GM21786 (cell line): ENCODE measurements around the gene PCCA.

ENCODE experiments used
- ATAC-seq: cut with Tn5 transposase; IDR thresholded peaks from one replicate; pipeline ENCODE4 v1.9.1; 2021; ENCODE audit not compliant: unreplicated experiment

The PCCA gene

DNA sequence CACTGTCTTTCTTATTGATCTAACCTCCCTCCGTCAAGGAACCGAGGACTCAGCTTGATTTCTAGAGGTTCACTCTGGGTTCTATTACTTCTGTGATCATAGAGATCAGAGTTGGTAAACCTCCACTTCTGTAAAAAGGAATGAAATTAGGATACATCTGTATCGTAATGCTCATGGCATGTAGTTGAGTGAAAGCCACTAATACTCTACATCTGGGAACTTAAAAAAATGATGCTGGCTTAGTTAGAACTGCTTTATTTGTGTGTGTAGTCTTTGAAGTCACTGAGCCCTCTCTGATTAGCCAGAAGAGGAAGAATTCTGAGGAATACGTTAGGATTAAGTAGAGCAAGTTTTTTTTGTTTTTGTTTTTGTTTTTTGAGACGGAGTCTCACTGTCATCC is 358.9 kb downstream of the PCCA start:
- ATAC-seq, result no peak

DNA sequence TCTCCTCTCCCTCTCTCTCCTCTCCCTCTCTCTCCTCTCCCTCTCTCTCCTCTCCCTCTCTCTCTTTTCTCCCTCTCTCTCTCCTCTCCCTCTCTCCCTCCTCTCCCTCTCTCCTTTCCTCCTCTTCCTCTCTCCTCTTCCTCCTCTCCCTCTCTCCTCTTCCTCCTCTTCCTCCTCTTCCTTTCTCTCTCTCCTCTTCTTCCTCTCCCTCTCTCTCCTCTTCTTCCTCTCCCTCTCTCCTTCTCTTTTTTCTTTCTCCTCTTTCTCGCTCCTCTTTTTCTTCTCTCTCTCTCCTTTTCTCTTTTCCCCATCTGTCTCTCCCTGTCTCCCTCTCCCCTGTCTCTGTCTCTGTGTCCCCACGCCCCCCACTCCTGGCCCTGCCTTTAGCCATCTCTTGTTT is 363.0 kb downstream of the PCCA start:
- ATAC-seq, result no peak

DNA sequence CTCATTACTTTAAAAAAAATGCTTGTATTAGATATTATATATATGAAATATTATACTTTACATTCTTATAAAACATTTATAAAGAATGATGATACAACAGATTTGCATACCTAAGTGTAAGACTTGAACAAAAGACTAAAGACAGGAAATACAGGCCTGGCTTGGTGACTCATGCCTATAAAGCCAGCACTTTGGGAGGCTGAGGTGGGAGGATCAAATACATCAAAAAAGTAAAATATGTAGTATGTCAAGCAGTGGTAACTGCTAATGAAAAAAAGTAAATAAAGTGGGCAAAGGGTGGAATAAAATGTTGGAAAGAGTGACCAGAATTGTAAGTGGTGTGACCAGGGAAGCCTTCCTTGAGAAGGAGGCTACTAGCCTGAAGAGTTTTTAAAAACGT is 366.0 kb downstream of the PCCA start:
- ATAC-seq, result no peak

DNA sequence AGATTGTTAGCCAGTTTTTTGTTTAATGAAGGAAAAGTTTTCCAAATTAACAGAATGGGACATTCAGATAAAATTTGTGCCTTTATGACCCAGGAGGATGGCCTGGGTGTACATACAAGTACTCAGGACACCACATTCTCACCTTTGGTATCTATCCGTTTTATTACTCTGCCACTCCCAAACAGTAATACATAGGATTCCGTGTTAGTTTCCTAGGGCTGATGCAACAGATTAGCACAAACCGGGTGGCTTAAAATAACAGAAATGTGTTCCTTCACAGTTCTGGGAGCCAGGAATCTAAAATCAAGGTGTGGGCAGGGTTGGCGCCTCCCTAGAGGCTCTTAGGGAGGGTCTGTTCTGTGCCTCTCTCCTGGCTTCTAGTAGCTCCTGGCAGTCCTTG is 369.8 kb downstream of the PCCA start:
- no peak for ATAC-seq

DNA sequence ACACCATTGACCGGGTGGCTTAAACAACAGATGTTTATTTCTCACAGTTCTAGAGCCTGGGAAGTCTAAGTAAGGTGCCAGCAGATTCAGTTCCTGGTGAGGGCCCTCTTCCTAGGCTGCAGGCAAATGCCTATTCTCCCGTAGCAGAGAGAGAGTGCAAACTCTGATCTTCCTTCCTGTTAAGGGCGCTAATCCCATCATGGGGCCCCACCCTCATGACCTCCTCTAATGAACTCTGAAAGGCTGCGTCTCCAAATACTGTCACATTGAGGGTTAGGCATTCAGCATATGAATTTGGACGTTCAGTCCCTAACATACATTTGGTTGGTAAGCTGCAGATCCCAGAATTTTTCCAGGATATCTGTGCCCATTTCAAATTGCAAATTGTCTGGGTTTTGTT is 370.9 kb downstream of the PCCA start:
- no peak for ATAC-seq

DNA sequence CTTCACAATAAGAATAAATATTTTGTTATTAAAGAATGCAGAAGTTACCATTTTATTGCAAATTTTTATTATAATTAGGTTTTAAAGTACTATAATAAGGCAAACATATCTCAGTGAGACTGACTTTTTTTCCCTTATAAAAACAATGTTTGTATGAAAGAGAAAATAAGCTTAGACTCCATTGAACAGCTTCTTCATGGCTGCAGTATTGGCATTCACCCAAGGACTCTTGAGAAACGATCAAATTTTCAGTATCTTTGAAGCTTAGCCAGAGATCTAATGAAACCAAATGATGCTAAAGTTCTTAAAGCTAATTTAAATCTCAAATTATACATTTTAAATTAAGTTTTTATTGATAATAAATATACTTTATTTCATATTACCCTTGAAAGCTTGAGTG is 371.4 kb downstream of the PCCA start:
- ATAC-seq, result no peak

DNA sequence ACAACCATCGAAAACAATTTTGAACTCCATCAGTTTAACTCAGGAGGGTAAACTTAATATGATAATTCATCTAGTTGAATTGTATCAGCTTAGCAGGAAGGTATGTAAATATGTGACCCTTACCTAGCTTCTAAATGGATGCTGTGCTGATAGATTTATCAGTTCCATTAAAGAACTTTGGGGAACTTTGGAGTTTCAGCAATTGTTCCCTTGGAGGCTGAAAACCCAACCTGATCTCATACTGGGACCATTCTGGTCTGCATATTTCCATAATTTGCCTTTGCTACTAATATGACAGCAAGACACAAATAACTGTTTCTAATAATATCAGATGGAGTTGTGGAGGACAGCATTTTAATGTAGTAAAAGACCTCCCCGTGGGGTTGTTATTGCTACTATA is 371.9 kb downstream of the PCCA start:
- no peak for ATAC-seq

DNA sequence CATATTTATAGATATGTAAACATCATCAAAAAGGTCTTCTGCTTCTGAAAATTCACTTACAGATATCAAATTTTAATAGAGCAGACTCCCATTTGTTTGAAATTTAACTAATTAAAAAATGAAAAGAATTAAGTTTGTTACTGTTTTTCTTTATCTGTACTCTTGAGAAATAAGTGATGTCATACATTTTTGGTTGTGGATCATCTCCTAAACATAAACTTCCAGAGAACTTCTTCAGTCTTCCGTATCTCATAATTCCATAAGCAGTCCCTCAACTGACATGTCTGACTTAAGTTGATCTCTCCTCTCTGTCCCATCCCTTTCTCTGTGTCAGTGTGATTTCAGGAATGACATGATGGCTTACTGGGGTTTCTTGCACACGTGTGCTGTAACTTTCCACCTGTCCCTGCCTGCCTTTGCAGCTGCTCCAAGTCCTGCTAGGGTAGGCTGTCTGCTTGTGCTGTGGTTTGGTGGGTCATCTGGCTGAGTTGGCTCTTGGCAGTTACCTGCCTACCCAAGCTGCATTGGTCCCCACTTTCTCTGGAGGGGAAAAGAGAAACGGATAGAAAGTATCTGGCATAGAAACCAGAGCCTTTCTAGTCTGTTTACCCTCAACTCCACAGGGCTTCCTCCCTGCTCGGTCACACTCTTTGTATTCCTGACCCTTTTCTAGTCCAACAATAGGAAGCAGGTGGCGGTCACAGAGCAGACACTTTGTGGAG is 372.6 kb downstream of the PCCA start:
- ATAC-seq, result no peak

DNA sequence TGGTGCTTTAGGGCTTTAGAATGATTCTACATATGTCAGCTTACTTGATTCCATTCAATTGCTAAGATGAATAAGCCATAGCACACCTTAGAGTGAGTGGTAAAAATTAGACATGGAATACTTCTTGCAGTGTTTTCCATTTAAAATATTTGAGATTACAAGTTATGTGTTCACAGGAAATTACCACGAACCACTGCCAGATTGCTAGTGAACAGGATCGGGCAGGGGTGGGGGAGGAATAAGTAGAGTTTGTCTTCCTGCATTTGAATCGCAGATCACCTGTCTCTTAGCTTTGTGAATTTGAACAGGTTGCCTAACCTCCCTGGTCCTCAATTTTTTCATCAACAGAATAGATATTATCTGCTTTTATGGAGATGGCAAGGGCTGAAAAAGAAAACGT is 375.1 kb downstream of the PCCA start:
- no peak for ATAC-seq

DNA sequence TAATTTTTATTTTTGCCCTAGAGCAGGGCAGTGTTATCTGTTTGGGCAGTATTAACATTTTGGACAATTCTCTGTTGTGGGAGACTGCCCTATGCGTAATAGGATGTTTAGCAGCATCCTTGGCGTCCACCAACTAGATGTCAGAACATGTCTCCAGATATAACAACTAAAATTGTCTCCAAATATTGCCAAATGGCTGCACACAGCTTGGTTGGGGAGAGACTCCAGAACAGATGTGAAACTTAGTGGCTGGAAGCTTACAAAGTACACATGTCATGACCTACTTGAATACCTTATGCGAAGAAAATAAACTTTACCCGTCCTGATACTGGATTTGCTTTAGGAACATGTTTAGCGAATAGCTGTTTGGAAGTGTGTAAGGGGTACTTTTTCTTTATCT is 376.7 kb downstream of the PCCA start:
- ATAC-seq, result no peak

DNA sequence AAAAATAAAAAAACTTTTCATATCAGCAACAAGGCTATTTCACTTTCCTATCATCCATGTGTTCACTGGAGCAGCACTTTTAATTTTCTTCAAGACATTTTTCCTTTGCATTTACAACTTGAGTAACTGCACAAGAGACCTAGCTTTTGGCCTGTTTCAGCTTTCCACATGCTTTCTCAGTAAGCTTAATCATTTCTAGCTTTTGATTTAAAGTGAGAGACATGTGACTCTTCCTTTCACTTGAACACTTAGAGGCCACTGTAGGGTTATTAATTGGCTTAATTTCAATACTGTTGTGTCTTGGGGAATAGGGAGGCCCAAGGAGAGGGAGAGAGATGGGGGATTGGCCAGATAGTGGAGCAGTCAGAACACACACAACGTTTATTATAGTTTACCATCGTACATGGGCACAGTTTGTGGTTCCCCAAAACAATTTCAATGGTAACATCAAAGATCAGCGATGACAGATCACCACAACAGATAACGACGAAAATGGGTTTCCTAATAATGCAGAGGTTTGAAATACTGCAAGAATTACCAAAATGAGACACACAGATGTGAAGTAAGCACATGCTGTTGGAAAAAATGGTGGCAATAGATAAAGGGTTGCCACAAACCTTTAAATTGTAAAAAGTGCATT is 382.1 kb downstream of the PCCA start:
- ATAC-seq, result no peak

DNA sequence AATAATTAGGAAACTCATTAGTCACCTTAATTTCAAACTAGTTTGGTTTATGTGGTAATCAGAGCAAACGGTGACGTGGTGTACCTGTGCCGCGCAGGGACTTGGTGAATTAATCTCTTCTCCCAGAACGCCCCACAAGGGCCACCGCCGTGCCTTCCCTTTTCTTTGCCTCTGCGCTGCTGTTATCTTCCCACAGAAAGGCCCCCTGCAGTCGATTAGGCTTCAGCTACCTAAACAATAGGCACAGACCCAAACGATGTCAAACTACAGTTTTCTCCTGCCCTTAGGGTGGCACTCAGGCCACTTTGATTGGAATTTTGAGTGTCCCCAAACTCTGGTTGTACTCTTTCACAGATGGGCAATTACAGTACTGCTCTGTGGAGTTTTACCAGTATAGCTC is 384.2 kb downstream of the PCCA start:
- ATAC-seq, result no peak

DNA sequence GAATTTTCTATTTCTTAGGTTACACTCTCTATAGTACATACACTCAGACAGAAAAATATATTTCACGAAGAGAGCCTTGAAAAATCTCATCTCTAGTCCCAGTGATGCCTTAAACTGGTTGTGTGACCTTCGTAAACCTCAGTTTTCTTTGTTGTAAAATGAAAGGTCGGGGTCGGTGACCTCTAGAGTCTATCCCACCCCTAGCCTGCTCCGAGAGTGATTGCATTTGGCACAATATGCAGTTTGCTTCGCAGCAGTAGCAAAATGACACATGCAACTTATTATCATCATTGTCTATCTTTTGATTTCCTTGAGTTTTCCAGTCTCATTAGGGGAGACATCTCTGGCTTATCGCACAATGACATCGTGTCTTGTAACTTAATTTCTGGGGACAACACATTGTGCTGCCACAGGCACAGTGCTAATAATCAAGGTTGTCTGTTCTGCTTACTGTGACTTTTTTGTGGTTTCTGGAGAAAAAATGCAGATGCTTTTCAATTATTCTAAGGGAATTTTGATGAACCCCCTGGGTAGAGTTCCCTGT is 384.7 kb downstream of the PCCA start:
- ATAC-seq, result no peak

DNA sequence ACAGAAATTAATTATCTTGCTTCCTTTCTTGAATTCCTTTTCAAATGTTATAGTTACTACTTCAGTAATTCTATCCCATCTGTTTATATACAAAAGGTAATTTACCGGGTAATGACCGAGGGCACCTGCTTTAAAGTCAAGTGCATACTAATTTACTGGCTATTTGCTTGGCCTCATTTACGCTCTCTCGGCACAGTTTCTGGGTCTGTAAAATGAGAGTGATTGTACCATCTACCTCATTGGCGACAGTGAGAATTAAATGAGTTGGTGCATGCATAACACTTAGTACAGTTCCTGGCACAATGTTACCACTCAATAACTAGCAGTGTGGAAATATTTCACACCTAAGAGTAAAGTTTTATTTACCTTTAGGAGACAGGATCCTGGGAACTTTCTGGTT is 388.1 kb downstream of the PCCA start:
- no peak for ATAC-seq

DNA sequence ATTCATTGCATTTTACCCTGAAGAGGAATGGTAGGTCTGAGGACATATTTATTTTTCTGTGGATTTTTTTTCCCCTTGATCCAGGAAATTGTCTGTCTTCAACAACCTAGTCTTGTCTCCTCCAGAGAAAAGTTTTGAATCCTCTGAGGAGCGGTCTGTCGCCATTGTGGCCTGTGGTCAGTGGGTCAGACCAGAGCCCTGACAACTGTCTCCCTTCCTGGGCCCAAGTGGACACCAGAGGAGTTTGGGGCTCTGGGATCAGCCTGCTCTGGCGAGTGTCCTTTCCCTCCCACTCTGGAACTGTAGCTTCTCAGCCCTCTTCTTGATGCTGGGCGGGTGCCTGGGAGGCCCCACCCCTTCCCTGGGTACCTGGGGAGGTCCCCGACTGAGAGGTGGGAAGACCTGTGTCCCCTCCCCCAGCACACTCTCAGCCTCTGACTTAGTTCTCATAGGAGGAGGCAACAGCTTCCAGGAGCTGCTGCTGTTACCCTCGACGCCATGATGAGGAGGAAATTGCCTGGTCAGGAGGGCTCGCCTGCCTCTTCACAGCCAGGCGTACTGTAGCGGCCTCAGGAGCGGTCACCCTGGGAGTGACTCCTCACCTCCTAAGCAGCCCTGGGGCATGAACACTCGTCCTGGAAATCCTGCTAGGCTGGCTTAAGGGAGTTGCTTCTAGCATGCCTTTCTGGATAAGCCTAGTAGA is 389.4 kb downstream of the PCCA start:
- ATAC-seq, result no peak

DNA sequence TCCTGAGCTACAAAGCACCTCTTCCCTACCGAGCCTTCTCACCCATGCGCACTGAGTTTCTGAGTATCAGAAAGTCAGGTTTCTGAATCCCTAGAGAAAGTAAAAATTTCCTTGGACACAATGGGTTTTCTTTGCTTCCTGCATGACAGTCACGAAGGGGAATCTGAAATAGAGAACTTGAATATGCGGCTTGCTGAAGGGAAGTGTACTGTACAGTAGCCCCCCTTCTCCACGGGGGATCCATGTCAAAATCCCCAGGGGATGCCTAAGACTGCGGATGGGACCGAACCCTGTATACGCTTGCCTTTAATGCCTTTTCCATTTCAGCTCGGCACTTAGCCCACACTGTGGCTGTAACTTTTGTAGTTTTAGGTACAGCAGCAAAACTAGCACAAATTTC is 391.8 kb downstream of the PCCA start:
- no peak for ATAC-seq

DNA sequence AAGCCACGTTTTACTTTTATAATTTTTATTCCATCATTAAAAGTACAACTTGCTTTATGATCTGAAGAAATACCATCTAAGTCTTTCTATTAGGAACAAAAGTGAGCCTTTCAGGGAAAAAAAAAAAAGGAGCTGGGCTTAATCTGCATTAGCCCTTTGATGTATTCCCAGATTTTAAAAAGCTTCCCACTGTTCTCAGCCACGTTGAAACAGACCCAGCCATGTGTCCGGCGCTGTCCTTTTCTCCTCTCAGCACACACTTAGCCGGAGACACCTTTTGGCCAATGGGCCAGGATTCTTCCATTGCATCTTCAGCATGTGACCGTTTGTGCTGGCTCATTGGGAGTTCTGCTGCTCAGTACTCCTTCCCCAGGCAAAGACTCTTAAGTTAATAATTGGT is 394.2 kb downstream of the PCCA start:
- ATAC-seq, result no peak

DNA sequence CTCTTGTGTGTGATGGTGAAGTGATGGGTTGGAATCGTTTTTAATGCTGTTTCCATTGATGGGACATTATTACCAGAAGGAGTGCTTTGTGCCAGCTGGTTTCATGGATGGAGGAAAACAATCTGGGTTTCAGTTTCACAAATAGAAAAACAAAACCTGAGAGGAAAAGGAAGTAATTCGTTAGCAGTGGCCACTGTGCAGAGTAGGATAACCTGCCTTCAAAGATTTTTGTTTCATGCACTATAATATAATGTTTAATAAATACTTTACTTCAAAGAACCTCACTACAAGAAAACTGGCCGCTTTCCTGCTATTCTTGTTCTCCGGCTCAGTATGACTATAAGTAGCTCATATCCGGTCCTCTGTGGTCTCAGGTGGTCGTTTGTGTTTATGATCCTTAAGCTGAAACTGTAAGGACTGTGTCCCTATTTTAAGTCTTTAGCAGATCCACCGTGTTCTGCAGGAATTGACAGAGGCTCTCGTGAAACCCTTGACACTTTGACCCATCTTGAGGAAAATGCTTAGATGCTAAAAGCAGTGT is 395.0 kb downstream of the PCCA start:
- no peak for ATAC-seq

DNA sequence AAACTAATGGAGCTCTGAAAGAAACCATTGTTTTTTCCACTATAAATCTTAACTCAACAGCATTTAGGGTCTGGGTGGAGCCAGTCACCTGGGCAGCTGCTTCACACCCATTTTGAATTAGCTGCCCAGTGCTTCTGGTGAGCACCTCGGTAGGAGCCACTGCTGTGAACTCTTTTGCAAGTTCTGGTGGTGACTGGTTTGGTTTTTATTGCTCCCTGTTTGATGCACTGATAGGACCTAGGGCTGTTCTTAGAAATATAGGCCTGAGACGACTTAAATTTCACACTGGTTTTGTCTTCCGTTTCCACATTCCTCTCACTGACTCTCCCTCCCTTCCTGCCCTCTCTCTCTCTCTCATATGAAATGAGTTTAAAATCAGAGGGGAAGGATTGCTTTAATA is 395.8 kb downstream of the PCCA start:
- ATAC-seq, result no peak

DNA sequence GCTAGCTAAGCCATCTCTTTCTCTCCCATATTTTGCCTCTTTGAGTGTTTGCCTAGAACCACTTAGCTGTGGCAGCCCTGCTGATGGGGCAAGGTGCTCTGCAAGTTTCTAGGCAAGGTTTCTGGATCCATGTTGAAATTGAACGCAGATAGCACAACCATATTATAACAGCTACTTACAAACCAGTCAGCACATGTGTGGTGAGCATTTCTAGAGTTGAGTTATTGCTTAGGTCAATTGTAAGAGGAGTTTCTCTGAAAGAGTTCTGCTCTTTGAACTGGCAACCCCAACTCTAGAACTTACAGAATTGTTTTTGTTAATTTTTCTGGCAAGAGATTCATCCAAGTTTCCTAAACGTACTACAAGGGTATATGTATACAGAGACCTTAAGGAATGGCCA is 396.4 kb downstream of the PCCA start:
- ATAC-seq, result no peak

DNA sequence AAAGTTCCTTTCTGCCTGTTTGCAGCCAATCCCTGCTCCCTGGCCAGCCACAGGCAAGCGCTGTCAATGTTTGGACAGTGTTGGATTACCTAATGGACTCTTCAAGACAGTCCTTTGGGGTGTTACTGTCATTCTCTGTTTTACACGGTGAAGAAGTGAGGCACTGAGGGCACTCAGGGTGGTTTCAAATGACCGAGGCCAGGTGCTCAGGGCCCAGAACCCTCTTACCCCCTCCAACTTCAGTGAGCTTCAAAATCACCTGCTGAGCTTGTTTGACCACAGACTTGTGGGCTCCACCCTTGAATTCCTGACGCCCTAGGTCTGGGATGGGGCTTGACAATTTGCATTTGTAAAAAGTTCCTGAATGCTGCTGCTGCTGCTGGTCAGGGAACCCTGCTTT is 401.8 kb downstream of the PCCA start:
- ATAC-seq, result no peak
